ENCODE measurements around the gene SNX5. TPM values are rescaled to one million over a fixed set of nuclear protein-coding genes. Genes with fewer than 3 reads are reported as not detected.

The SNX5 gene
- total RNA-seq, 1 donor from 2014 or later, result 106 TPM

DNA sequence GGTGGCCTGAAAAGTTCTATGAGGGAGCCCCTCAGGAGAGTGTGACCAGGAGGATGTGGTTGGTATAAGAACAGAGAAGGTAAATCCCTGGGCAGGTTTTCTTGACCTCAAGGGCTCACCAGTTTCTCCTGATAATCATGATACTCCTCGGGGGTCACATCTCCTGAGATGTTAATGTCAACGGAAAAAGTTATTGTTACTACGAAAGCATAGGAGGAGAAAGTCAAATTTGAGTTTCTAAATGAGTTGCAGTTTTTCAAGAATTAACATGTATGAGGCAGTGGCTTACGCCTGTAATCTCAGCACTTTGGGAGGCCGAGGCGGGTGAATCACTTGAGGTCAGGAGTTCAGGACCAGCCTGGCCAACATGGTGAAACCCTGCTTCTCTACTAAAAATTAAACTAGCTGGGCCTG is 23.6 kb upstream of the SNX5 start:
- Mint-ChIP-seq H3K27ac (no peak overlapping the region), H3K4me3 (ENCODE audit: low read depth) (no peak overlapping the region), H3K4me1 (ENCODE audit: low read depth) (peaks cover 4% of the 10 kb centered on the region)

DNA sequence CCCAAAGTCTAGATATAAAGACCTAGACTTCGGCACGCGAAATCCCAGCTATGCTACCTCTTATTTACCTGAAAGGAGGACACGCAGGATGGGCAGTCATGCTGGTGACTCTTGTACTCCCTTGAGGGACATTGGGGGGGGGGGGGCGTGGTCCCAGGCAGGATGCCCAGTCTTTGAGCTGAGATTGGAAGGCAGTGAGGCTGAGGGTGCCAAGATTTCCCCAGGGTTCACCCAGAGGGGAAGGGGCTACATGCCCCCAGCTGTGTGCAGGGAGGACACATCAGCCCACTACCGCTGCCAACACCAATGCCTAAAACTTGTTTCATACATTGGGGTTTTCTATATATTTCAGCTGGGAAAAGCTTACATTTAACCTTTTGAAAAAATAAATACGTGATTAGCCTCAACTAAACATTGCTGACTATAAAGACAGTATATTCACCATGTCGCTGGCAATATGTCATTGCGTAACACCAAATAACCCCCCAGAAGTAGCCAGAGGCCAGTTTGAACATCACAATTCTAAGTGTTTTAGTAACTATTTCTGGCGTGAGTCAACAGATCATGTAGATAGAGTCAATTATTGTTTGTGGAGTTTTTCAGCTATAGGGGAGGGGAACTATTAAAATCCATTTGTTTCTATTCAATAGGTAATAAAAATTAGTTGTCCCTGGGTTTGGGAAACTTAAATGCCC is 21.8 kb upstream of the SNX5 start:
- H3K9me3 Mint-ChIP-seq (ENCODE audit: low read depth), result no peaks in the 10 kb centered on the region
- H3K4me1 Mint-ChIP-seq (ENCODE audit: low read depth), result peaks cover 2% of the 10 kb centered on the region
- H3K36me3 Mint-ChIP-seq (ENCODE audit: insufficient read depth), result peaks cover 3% of the 10 kb centered on the region
- no peak for DNase-seq (ENCODE audit: low spot score, unreplicated experiment)
- H3K4me3 Mint-ChIP-seq (ENCODE audit: low read depth), result no peak overlapping the region
- TF ChIP-seq, protein P1, sequence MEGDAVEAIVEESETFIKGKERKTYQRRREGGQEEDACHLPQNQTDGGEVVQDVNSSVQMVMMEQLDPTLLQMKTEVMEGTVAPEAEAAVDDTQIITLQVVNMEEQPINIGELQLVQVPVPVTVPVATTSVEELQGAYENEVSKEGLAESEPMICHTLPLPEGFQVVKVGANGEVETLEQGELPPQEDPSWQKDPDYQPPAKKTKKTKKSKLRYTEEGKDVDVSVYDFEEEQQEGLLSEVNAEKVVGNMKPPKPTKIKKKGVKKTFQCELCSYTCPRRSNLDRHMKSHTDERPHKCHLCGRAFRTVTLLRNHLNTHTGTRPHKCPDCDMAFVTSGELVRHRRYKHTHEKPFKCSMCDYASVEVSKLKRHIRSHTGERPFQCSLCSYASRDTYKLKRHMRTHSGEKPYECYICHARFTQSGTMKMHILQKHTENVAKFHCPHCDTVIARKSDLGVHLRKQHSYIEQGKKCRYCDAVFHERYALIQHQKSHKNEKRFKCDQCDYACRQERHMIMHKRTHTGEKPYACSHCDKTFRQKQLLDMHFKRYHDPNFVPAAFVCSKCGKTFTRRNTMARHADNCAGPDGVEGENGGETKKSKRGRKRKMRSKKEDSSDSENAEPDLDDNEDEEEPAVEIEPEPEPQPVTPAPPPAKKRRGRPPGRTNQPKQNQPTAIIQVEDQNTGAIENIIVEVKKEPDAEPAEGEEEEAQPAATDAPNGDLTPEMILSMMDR (IDR thresholded peaks at IDR 0.05; ENCODE audit: unreplicated experiment), result no peak
- no peaks in the 10 kb centered on the region for H3K27me3 Mint-ChIP-seq
- H3K27ac Mint-ChIP-seq, result no peak overlapping the region

More for the DNA sequence above, 23.6 kb upstream of the SNX5 start:
- no peaks in the 10 kb centered on the region for H3K9me3 Mint-ChIP-seq (ENCODE audit: low read depth)
- TF ChIP-seq, protein P1 (IDR thresholded peaks at IDR 0.05; ENCODE audit: unreplicated experiment), result no peak
- no peak for DNase-seq (ENCODE audit: low spot score, unreplicated experiment)
- H3K36me3 Mint-ChIP-seq (ENCODE audit: insufficient read depth), result peaks cover 3% of the 10 kb centered on the region
- peaks cover 4% of the 10 kb centered on the region for H3K27me3 Mint-ChIP-seq

DNA sequence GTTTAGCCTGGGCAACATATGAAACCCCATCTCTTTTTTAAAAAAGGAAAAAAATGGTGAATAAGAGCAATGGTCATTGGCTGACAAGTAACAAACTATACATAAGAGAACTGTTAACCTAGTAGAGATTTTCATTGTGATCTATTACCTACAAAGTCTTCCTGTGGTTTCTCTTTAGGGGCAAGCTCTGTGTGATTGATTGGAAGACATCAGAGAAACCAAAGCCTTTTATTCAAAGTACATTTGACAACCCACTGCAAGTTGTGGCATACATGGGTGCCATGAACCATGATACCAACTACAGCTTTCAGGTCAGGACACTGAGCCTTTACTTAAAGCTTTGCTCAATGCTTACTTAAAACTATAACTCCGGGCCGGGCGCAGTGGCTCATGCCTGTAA is 19.4 kb upstream of the SNX5 start:
- TF ChIP-seq, protein P1 (IDR thresholded peaks at IDR 0.05; ENCODE audit: unreplicated experiment), result no peak
- H3K27me3 Mint-ChIP-seq, result no peaks in the 10 kb centered on the region
- H3K36me3 Mint-ChIP-seq (ENCODE audit: insufficient read depth), result peaks cover 3% of the 10 kb centered on the region
- no peak overlapping the region for H3K4me3 Mint-ChIP-seq (ENCODE audit: low read depth)
- no peaks in the 10 kb centered on the region for H3K9me3 Mint-ChIP-seq (ENCODE audit: low read depth)
- DNase-seq (ENCODE audit: low spot score, unreplicated experiment), result no peak
- peaks cover 3% of the 10 kb centered on the region for H3K4me1 Mint-ChIP-seq (ENCODE audit: low read depth)
- H3K27ac Mint-ChIP-seq, result no peak overlapping the region

DNA sequence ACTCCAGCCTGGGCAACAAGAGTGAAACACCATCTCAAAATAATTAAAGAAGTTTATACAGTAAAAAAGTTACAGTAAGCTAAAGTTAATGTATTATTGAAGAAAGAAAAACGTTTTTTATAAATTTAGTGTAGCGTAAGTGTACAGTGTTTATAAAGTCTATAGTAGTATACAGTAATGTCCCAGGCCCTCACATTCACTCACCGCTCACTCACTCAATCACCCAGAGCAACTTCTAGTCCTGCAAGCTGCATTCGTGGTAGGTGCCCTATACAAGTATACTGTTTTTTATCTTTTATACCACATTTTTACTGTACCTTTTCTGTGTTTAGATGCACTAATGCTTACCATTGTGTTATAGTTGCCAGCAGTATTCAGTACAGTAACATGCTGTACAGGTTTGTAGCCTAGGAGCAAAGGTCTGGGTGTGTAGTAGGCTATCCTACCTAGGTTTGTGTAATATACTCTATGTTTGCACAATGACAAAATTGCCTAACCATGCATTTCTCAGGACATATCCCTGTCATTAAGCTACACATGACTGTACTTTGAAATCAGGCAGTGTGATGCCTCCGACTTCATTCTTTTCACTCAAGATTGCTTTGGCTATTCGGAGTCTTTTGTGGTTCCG is 16.9 kb upstream of the SNX5 start:
- TF ChIP-seq, protein P1 (IDR thresholded peaks at IDR 0.05; ENCODE audit: unreplicated experiment), result no peak
- H3K27me3 Mint-ChIP-seq, result no peaks in the 10 kb centered on the region
- peaks cover 3% of the 10 kb centered on the region for H3K4me1 Mint-ChIP-seq (ENCODE audit: low read depth)
- no peak overlapping the region for H3K27ac Mint-ChIP-seq
- no peak for DNase-seq (ENCODE audit: low spot score, unreplicated experiment)
- peaks cover 3% of the 10 kb centered on the region for H3K36me3 Mint-ChIP-seq (ENCODE audit: insufficient read depth)
- H3K9me3 Mint-ChIP-seq (ENCODE audit: low read depth), result no peaks in the 10 kb centered on the region
- no peak overlapping the region for H3K4me3 Mint-ChIP-seq (ENCODE audit: low read depth)

DNA sequence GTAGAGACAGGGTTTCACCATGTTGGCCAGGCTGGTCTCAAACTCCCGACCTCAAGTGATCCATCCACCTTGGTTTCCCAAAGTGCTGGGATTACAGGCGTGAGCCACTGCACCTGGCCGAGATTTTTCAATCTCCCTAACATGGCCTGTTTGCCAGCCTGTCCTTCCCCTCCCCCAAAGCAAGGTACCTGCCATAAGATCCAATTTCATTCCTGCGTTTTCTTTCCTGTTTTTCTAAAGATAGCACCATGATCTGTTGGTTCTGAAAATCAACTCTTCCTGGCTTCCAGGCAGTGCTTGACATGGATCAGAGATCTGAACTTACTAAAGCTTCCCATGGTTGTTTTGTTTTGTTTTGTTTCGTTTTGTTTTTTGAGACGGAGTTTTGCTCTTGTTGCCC is 7.7 kb upstream of the SNX5 start:
- TF ChIP-seq, protein P1 (IDR thresholded peaks at IDR 0.05; ENCODE audit: unreplicated experiment), result no peak
- Mint-ChIP-seq H3K4me3 (ENCODE audit: low read depth) (no peak overlapping the region), H3K27ac (no peak overlapping the region), H3K4me1 (ENCODE audit: low read depth) (peaks cover 16% of the 10 kb centered on the region), H3K27me3 (no peaks in the 10 kb centered on the region), H3K36me3 (ENCODE audit: insufficient read depth) (peaks cover 18% of the 10 kb centered on the region), H3K9me3 (ENCODE audit: low read depth) (no peaks in the 10 kb centered on the region)
- DNase-seq (ENCODE audit: low spot score, unreplicated experiment), result no peak
